Subcutaneous abdominal adipose tissue (tissue), 5 donors: ENCODE measurements around the gene EFCAB6.
A peak's percentile ranks its signal among the peaks of the same experiment; 100 is the strongest.

Source experiments
- H3K27ac ChIP-seq: one replicate; pipeline ENCODE4 v1.7.0; 2013; ENCODE audit warnings: low read depth, mild to moderate bottlenecking, inconsistent platforms, low read length, moderate library complexity
- H3K27me3 ChIP-seq, 5 donors: one replicate each; pipeline ENCODE4 v1.7.0; 2013; ENCODE audit warnings: low read length in 5 of 5, inconsistent platforms in 1 of 5; ENCODE audit not compliant: control insufficient read depth in 5 of 5, insufficient read depth in 4 of 5
- H3K36me3 ChIP-seq, 5 donors: one replicate each; pipeline ENCODE4 v1.7.0; 2013; ENCODE audit warnings: low read length in 5 of 5; ENCODE audit not compliant: control insufficient read depth in 5 of 5, insufficient read depth in 5 of 5
- H3K4me1 ChIP-seq, 5 donors: one replicate each; pipeline ENCODE4 v1.7.0; 2013; ENCODE audit warnings: low read length in 5 of 5, mild to moderate bottlenecking in 3 of 5, moderate library complexity in 1 of 5; ENCODE audit not compliant: control insufficient read depth in 5 of 5, insufficient read depth in 5 of 5
- H3K4me3 ChIP-seq, 5 donors: one replicate each; pipeline ENCODE4 v1.7.0; 2013; ENCODE audit warnings: low read length in 5 of 5, low read depth in 1 of 5
- H3K9ac ChIP-seq, 5 donors: one replicate each; pipeline ENCODE4 v1.7.0; 2013; ENCODE audit warnings: low read length in 5 of 5, mild to moderate bottlenecking in 4 of 5, moderate library complexity in 3 of 5
- H3K9me3 ChIP-seq, 5 donors: one replicate each; pipeline ENCODE4 v1.7.0; 2013; ENCODE audit warnings: low read length in 5 of 5; ENCODE audit not compliant: control insufficient read depth in 5 of 5
- donor health status: healthy.
- donor health status: healthy.
- donor health status: healthy.
- donor health status: healthy.
- donor health status: healthy.

The EFCAB6 gene

GRCh38 chr22:43831561-43832392 is 19.7 kb upstream of the EFCAB6 start:
- no peak overlapping the region for H3K4me3 ChIP-seq
- no peak overlapping the region for H3K27ac ChIP-seq
- peaks cover 0 to 11% (median 7%) of the 10 kb centered on the region in 5 donors for H3K27me3 ChIP-seq
- H3K36me3 ChIP-seq = no peaks in the 10 kb centered on the region
- peaks cover 0 to 2% (median 0%) of the 10 kb centered on the region in 5 donors for H3K9me3 ChIP-seq
- no peak overlapping the region for H3K9ac ChIP-seq
- peaks cover 13 to 34% (median 25%) of the 10 kb centered on the region in 5 donors for H3K4me1 ChIP-seq

- H3K4me3 ChIP-seq = no peak overlapping the region
- H3K27me3 ChIP-seq = peaks cover 0 to 11% (median 7%) of the 10 kb centered on the region in 5 donors
- no peak overlapping the region for H3K9ac ChIP-seq
- H3K36me3 ChIP-seq = no peaks in the 10 kb centered on the region
- peak overlapping the region; percentile 77 for H3K27ac ChIP-seq
- peaks cover 13 to 34% (median 25%) of the 10 kb centered on the region in 5 donors for H3K4me1 ChIP-seq
- peaks cover 0 to 2% (median 0%) of the 10 kb centered on the region in 5 donors for H3K9me3 ChIP-seq
These were observed 18.9 kb upstream of the EFCAB6 start for GRCh38 chr22:43830931-43831560.

- Histone ChIP-seq H3K27me3 (peaks cover 0 to 8% (median 6%) of the 10 kb centered on the region in 5 donors), H3K9me3 (peaks cover 0 to 2% (median 0%) of the 10 kb centered on the region in 5 donors), H3K4me1 (peaks cover 13 to 34% (median 25%) of the 10 kb centered on the region in 5 donors), H3K36me3 (no peaks in the 10 kb centered on the region), H3K4me3 (peak overlapping the region in 2 of 5 donors; percentile 8 to 40), H3K9ac (peak overlapping the region in 1 of 5 donors; percentile 38), H3K27ac (peak overlapping the region; percentile 77)
These were observed 18.1 kb upstream of the EFCAB6 start for GRCh38 chr22:43829904-43830851.

GRCh38 chr22:43828998-43829782 is 17.1 kb upstream of the EFCAB6 start:
- peak overlapping the region in 1 of 5 donors; percentile 38 for H3K9ac ChIP-seq
- H3K27me3 ChIP-seq = peaks cover 2 to 18% (median 10%) of the 10 kb centered on the region in 5 donors
- peak overlapping the region in 1 of 5 donors; percentile 9 for H3K4me3 ChIP-seq
- H3K9me3 ChIP-seq = peaks cover 0 to 2% (median 0%) of the 10 kb centered on the region in 5 donors
- peak overlapping the region; percentile 77 for H3K27ac ChIP-seq
- H3K36me3 ChIP-seq = no peaks in the 10 kb centered on the region
- H3K4me1 ChIP-seq = peaks cover 13 to 34% (median 25%) of the 10 kb centered on the region in 5 donors

- H3K27ac ChIP-seq = no peak overlapping the region
- H3K4me1 ChIP-seq = peaks cover 10 to 31% (median 22%) of the 10 kb centered on the region in 5 donors
- H3K4me3 ChIP-seq = peak overlapping the region in 1 of 5 donors; percentile 9
- peaks cover 4 to 20% (median 12%) of the 10 kb centered on the region in 5 donors for H3K27me3 ChIP-seq
- H3K9ac ChIP-seq = peak overlapping the region in 1 of 5 donors; percentile 12
- no peaks in the 10 kb centered on the region for H3K36me3 ChIP-seq
- peaks cover 0 to 1% (median 0%) of the 10 kb centered on the region in 5 donors for H3K9me3 ChIP-seq
These were observed 16.6 kb upstream of the EFCAB6 start for GRCh38 chr22:43828725-43828997.

GRCh38 chr22:43827926-43828724 is 16.0 kb upstream of the EFCAB6 start:
- Histone ChIP-seq H3K4me3 (no peak overlapping the region), H3K4me1 (peaks cover 10 to 28% (median 20%) of the 10 kb centered on the region in 5 donors), H3K9ac (peak overlapping the region in 1 of 5 donors; percentile 12), H3K36me3 (no peaks in the 10 kb centered on the region), H3K9me3 (no peaks in the 10 kb centered on the region), H3K27me3 (peaks cover 10 to 26% (median 15%) of the 10 kb centered on the region in 5 donors), H3K27ac (no peak overlapping the region)

GRCh38 chr22:43827003-43827735 is 15.1 kb upstream of the EFCAB6 start:
- H3K27me3 ChIP-seq = peaks cover 16 to 28% (median 24%) of the 10 kb centered on the region in 5 donors
- H3K9ac ChIP-seq = no peak overlapping the region
- H3K4me3 ChIP-seq = no peak overlapping the region
- H3K27ac ChIP-seq = no peak overlapping the region
- no peaks in the 10 kb centered on the region for H3K36me3 ChIP-seq
- H3K9me3 ChIP-seq = no peaks in the 10 kb centered on the region
- peaks cover 10 to 23% (median 20%) of the 10 kb centered on the region in 5 donors for H3K4me1 ChIP-seq

- no peaks in the 10 kb centered on the region for H3K36me3 ChIP-seq
- no peak overlapping the region for H3K9ac ChIP-seq
- no peak overlapping the region for H3K4me3 ChIP-seq
- H3K9me3 ChIP-seq = no peaks in the 10 kb centered on the region
- no peak overlapping the region for H3K27ac ChIP-seq
- peaks cover 10 to 23% (median 20%) of the 10 kb centered on the region in 5 donors for H3K4me1 ChIP-seq
- peaks cover 19 to 36% (median 32%) of the 10 kb centered on the region in 5 donors for H3K27me3 ChIP-seq
These were observed 14.3 kb upstream of the EFCAB6 start for GRCh38 chr22:43826142-43827002.
